GM10266 (cell line): ENCODE measurements around the gene PITPNB.

Experiments
- DNase-seq: peaks from one replicate; pipeline ENCODE4 v3.0.0; 2012; ENCODE audit errors: extremely low spot score
- TF ChIP-seq, protein P1 (sequence below): IDR thresholded peaks from 2 replicates; pipeline ENCODE4 v1.5.1; 2012; ENCODE audit warnings: mild to moderate bottlenecking, low read depth; ENCODE audit not compliant: control insufficient read depth, insufficient read depth; ENCODE audit errors: missing control alignments

Gene PITPNB

DNA sequence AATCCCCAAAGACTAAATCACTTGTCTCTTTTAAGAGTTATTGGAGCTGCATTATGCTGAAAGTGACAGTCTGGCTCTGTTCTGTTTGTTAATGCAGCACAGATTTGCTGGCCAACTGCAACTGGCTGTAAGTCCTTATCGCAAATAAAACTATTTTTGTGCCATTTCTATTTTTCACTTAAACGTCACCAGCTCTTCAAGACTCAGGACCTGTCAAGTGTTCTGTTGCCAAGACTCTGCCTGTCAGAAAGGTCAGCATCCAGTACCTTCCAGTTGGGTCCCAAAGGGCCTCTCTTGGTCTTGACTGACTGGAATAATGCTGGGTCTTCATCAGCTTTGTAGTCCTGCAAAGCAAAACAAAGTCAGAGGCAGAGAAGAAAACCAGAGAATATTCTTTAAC lies 45.6 kb downstream of the PITPNB start:
- TF ChIP-seq, protein P1, sequence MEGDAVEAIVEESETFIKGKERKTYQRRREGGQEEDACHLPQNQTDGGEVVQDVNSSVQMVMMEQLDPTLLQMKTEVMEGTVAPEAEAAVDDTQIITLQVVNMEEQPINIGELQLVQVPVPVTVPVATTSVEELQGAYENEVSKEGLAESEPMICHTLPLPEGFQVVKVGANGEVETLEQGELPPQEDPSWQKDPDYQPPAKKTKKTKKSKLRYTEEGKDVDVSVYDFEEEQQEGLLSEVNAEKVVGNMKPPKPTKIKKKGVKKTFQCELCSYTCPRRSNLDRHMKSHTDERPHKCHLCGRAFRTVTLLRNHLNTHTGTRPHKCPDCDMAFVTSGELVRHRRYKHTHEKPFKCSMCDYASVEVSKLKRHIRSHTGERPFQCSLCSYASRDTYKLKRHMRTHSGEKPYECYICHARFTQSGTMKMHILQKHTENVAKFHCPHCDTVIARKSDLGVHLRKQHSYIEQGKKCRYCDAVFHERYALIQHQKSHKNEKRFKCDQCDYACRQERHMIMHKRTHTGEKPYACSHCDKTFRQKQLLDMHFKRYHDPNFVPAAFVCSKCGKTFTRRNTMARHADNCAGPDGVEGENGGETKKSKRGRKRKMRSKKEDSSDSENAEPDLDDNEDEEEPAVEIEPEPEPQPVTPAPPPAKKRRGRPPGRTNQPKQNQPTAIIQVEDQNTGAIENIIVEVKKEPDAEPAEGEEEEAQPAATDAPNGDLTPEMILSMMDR = no peak
- DNase-seq = no peak

DNA sequence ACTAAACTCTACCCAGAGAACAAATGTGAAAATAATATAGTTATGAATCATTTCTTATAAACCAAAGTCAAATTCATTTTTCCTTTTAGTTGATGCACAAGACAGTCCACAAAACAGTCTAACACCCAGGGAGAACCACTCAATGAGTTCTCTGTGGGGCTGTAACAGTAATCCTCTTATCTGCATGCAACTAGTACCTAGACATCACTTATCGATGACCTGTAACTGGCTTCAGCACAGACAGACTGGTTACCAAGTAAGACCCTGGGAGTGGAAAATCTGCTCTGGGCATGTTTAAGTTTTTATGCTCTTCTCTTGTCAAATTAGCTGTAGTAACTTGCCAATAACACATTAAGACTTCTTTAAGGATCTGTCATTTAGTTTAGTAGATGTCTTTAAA lies 46.6 kb downstream of the PITPNB start:
- TF ChIP-seq, protein P1 = no peak
- DNase-seq = no peak

DNA sequence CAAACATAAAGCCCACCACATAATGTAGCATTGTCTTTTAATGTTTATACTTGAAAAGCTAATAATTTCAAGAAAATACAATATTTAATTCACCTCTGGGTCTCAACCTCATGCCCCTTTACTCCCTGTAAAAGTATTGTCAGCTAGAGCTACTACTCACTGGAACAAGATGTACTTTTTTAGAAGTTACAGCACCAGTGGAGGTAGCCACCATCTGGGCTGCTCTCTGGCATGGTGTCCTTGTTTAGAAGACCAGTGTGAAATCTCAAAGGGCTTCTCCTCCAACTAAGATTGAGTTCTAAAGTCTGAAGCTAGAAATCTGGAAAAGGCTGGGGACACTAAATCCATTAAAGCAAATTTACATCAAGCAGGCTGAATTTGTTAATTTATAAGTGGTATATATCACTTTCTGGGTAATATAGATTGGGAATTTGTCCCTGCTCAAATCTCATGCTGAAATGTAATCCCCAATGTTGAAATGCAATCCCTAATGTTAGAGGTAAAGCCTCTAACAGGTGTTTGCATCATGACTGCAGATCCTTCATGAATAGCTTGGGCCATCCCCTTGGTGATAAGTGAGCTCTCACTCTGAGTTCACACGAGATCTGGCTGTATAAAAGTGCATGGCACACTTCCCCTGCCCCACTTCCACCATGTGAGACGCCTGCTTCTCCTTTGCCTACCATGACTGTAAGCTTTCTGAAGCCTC lies 47.6 kb downstream of the PITPNB start:
- TF ChIP-seq, protein P1 = no peak

DNA sequence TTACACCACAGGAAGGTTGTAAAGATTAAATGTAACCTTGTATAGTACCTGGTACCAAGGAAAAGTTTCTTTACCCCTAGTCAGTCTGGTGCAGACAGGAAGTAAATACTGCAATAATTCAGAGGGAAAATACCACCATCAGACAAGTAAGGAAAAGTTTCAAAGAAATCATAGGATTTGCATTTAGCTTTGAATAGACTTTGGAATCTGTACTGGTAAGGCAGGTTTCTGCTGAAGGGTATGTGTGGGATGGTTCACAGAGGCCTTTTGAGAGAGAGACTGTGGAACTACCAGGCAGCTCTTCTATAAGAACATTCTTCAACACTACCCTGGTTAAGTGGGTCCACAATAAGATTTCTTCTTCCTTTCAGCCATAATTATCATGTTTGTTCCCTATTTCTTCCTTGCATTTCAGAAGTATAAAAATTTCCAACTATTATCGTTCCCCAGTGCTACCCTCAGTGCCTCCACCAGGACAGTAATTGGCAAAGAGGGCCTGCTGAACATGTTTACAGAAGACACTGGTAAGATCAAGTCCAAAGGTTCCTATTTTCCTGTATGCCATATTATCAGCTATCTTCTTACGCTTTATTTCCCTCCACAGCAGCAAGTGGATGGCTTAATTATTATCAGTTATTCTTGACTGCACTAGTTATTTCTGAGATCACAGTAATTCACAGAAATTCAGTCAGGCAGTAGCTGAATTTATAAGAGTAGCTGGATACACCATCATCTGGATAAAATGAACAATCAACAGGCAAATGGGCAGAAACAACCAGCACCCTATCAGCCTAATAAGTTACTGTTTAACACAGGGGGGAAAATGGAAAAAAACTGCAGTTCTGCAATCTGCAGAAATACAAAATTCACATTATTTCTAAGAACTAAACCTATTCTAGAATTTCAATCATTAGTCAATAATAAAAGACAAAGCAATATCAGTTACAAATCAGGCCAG lies 48.5 kb downstream of the PITPNB start:
- TF ChIP-seq, protein P1 = no peak
- DNase-seq = no peak

More for the DNA sequence above, 47.6 kb downstream of the PITPNB start:
- no peak for DNase-seq

DNA sequence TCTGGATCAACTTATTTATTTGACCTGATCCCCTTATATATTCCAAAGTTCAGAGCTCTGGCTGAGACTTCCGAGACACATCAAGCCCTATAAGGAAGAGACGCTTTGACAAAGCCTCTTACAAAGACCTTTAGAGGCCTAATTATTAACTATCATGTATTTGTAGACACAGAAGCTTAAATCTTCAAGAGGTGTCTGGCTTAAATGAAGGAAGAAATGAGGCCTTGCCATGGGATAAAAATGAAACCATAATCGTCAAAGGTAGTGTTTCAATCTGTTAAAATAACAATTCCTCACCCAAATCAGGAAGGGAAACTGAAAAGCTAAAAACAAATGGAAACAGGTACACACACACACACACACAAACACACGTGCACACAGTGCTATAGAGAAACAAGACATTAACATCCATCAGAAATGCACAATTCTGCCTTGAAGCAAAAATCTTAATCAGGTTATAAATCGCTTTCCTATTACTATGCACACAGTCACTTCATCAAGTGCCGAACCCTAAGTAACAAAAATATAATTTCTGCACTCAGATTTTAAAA lies 50.2 kb downstream of the PITPNB start:
- TF ChIP-seq, protein P1 = no peak
- DNase-seq = no peak

DNA sequence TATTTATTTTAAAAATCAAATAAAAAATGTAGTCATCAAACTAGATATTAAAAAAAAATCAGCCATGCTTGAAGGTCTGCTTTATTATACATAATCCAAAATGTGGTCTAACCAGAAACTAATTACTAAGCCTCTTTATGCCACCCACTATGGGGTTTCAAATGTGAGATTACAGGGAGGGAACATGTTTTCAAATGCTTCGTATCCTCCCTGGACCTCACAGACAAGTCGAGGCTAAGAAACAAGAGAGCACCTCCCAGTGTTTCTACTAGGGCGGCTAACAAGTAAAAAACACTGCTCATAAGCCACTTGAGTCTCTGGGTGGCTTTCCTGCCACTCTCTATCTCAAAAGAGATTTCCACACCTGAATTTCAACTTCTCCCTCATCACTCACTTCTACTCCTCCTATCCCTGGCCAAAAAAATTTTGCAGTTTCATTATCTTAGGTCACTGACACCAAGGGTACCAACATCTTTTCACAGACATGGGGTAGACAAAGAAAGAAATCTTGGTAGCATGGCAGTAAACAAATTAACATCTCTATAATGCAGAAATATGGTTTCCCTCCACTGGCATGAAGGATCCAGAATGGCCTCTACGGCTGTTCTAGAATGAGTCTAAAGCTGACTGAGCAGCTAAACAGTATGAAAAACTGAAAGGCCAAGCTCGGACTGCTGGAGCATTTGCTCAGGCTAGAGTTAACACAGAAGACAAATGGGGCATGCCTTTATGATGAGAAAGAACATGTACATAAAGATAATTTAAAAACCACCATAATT lies 50.9 kb downstream of the PITPNB start:
- TF ChIP-seq, protein P1 = no peak

More for the DNA sequence above, 50.9 kb downstream of the PITPNB start:
- no peak for DNase-seq
